Epithelial cell of proximal tubule (primary cell): ENCODE results near the gene PDLIM5. TPM values are rescaled to one million over a fixed set of nuclear protein-coding genes. Genes with fewer than 3 reads are reported as not detected.
"Not testable (repeated sequence)": the region's sequence is repeated elsewhere in the genome, so short reads cannot be mapped to it uniquely, and the experiment has no call there.

ENCODE experiments used
- DNase-seq: peaks from one replicate; pipeline ENCODE4 v3.0.0-alpha.2; 2011; ENCODE audit warnings: low read depth
- H3K4me3 ChIP-seq: 2 replicates; pipeline ENCODE4 v1.5.1; 2011; ENCODE audit warnings: low read depth, mild to moderate bottlenecking, low read length
- CTCF ChIP-seq: conservative IDR thresholded peaks from 2 replicates; pipeline ENCODE4 v1.5.1; 2012; ENCODE audit warnings: low read depth, mild to moderate bottlenecking, low read length
- total RNA-seq: library from RNA; depleted of rRNA; stranded (reverse); fragments of >200 nt; gene quantifications from 2 replicates; pipeline ENCODE4 v1.2.3, GENCODE V29; 2015

PDLIM5 gene
- total RNA-seq, result 47.2 and 48.8 TPM in 2 replicates

GRCh38 chr4:94451695-94452475 lies at the start of gene PDLIM5:
PDLIM5 (plus strand) TSS chr4:94451942; CDS start chr4:94455289, 3,347 bp downstream.
- no peak for DNase-seq
- H3K4me3 ChIP-seq, result peak within 1 kb of the TSS; percentile 88
- TF ChIP-seq CTCF, result no peak

GRCh38 chr4:94402439-94402838 lies 49.3 kb upstream of the PDLIM5 start:
- not testable (repeated sequence) for H3K4me3 ChIP-seq, DNase-seq

- H3K4me3 ChIP-seq, result no peak overlapping the region
- no peak for TF ChIP-seq CTCF
- no peak for DNase-seq
Measured at GRCh38 chr4:94403751-94404150, 48.0 kb upstream of the PDLIM5 start.

- peak; percentile 98 for TF ChIP-seq CTCF
- no peak overlapping the region for H3K4me3 ChIP-seq
- no peak for DNase-seq
Measured at GRCh38 chr4:94406668-94407437, 44.9 kb upstream of the PDLIM5 start.

GRCh38 chr4:94407846-94408245 lies 43.9 kb upstream of the PDLIM5 start:
- TF ChIP-seq CTCF, result no peak
- H3K4me3 ChIP-seq, result no peak overlapping the region
- DNase-seq, result no peak

- no peak overlapping the region for H3K4me3 ChIP-seq
- no peak for DNase-seq
- TF ChIP-seq CTCF, result no peak
Measured at GRCh38 chr4:94408549-94409374, 43.0 kb upstream of the PDLIM5 start.

- no peak overlapping the region for H3K4me3 ChIP-seq
- TF ChIP-seq CTCF, result no peak
- no peak for DNase-seq
Measured at GRCh38 chr4:94409375-94409679, 42.4 kb upstream of the PDLIM5 start.
